Testis (tissue), 2 donors: Measurements from ENCODE around the gene TSTD1.

ENCODE experiments used
- CTCF ChIP-seq, 3 experiments: fragments of 450-650 bp in 2 of 3; fragments of 200-600 bp in 1 of 3; sonication (generic) in 1 of 3; IDR thresholded peaks; one replicate each; pipeline ENCODE4 v1.5.1; 2016 to 2019; ENCODE audit warnings: antibody characterized with exemption in 3 of 3, mild to moderate bottlenecking in 2 of 3, moderate library complexity in 1 of 3
- POLR2A ChIP-seq: fragments of 450-650 bp; IDR thresholded peaks from one replicate; pipeline ENCODE4 v1.6.1; 2017; ENCODE audit warnings: antibody characterized with exemption, mild to moderate bottlenecking, moderate library complexity

- TF ChIP-seq CTCF (IDR thresholded peaks at IDR 0.05) (no peak), POLR2A (no peak)
These were observed 44.4 kb upstream of the TSTD1 start for GRCh38 chr1:161082996-161083747.
